PC-3 (cell line): ENCODE data around the gene ZEB1. TPM values are rescaled to one million over a fixed set of nuclear protein-coding genes. Genes with fewer than 3 reads are reported as not detected.

Experiments
- ATAC-seq: fragments of 200-7000 bp; cut with Tn5 transposase; 2 replicates; pipeline ENCODE4 v1.9.1; 2020; ENCODE audit warnings: mild to moderate bottlenecking, moderate library complexity
- BruUV-seq: library from RNA; stranded (reverse); fragments of 400-500 nt; replicated peaks from 2 replicates; lab custom pipeline; 2021; lab: Mats Ljungman, UMichigan
- CTCF ChIA-PET: fragments of 300-600 bp; sonication (Branson Sonifier 250); formaldehyde crosslinking; loops from one replicate; lab custom pipeline; 2022; ENCODE audit warnings: antibody characterized with exemption; lab: Charles Lee
- POLR2A ChIA-PET: fragments of 300-600 bp; sonication (Branson Sonifier 250); formaldehyde crosslinking; loops from one replicate; lab custom pipeline; 2022; ENCODE audit warnings: antibody characterized with exemption; ENCODE audit not compliant: unreplicated experiment; lab: Charles Lee
- DNase-seq: peaks from one replicate; pipeline ENCODE4 v3.0.0-alpha.2; 2015
- H2AFZ ChIP-seq: fragments of 300-600 bp; sonication (generic); 2 replicates; pipeline ENCODE4 v1.6.0; 2016; ENCODE audit warnings: antibody characterized with exemption, low read length
- H3F3A ChIP-seq: fragments of 300-600 bp; sonication (generic); one replicate; pipeline ENCODE4 v1.6.0; 2017; ENCODE audit warnings: antibody characterized with exemption, low read length, control low read depth, mild to moderate bottlenecking; ENCODE audit not compliant: unreplicated experiment
- H3K27ac ChIP-seq: fragments of 300-600 bp; sonication (generic); 2 replicates; pipeline ENCODE4 v1.5.1; 2016; ENCODE audit warnings: mild to moderate bottlenecking, low read length
- H3K27me3 ChIP-seq: fragments of 300-600 bp; sonication (generic); 2 replicates; pipeline ENCODE4 v1.6.1; 2016; ENCODE audit warnings: low read length, mixed read lengths
- H3K36me3 ChIP-seq: fragments of 300-600 bp; sonication (generic); 2 replicates; pipeline ENCODE4 v1.6.1; 2016; ENCODE audit warnings: low read depth, mixed run types, low read length, mixed read lengths
- H3K4me1 ChIP-seq: fragments of 300-600 bp; sonication (generic); 2 replicates; pipeline ENCODE4 v1.5.1; 2016; ENCODE audit warnings: low read length; ENCODE audit not compliant: insufficient read depth
- H3K4me2 ChIP-seq: fragments of 300-600 bp; sonication (generic); 2 replicates; pipeline ENCODE4 v1.6.0; 2016; ENCODE audit warnings: low read length
- H3K4me3 ChIP-seq: fragments of 300-600 bp; sonication (generic); 2 replicates; pipeline ENCODE4 v1.5.1; 2016; ENCODE audit warnings: mild to moderate bottlenecking, low read length, mixed read lengths
- H3K79me2 ChIP-seq: fragments of 300-600 bp; sonication (generic); 2 replicates; pipeline ENCODE4 v1.6.1; 2017; ENCODE audit warnings: low read length, mixed read lengths
- H3K9ac ChIP-seq: fragments of 300-600 bp; sonication (generic); 2 replicates; pipeline ENCODE4 v1.6.0; 2016; ENCODE audit warnings: mild to moderate bottlenecking, low read length
- H3K9me2 ChIP-seq: fragments of 300-600 bp; sonication (generic); replicated peaks from 2 replicates; pipeline ENCODE4 v1.6.1; 2016; ENCODE audit warnings: mixed run types, low read length, mixed read lengths
- H3K9me3 ChIP-seq: fragments of 300-600 bp; sonication (generic); 2 replicates; pipeline ENCODE4 v1.6.1; 2016; ENCODE audit warnings: low read length, mixed read lengths
- H4K20me1 ChIP-seq: fragments of 300-600 bp; sonication (generic); 2 replicates; pipeline ENCODE4 v1.6.1; 2016; ENCODE audit warnings: low read length, mixed read lengths
- EZH2 ChIP-seq: fragments of 300-600 bp; sonication (generic); IDR thresholded peaks from one replicate; pipeline ENCODE4 v1.6.1; 2017; ENCODE audit warnings: antibody characterized with exemption, mild to moderate bottlenecking, low read length; ENCODE audit not compliant: unreplicated experiment
- EZH2phosphoT487 ChIP-seq: fragments of 300-600 bp; sonication (generic); IDR thresholded peaks from 2 replicates; pipeline ENCODE4 v1.6.1; 2018; ENCODE audit warnings: mild to moderate bottlenecking, antibody characterized with exemption, low read length, borderline replicate concordance
- intact Hi-C: fragments of 100-400 bp; cut with micrococcal nuclease; formaldehyde crosslinking; loops from 2 replicates; pipeline ENCODE4 v1.9.0; 2023
- total RNA-seq: library from RNA; depleted of rRNA; stranded (reverse); fragments of >200 nt; gene quantifications from 2 replicates; pipeline ENCODE4 v1.2.3, GENCODE V29; 2014
- TF ChIP-seq, protein P1 (sequence below): fragments of 300-600 bp; sonication (generic); conservative IDR thresholded peaks from 2 replicates; pipeline ENCODE4 v1.5.1; 2017; ENCODE audit warnings: antibody characterized with exemption, low read depth, mild to moderate bottlenecking, low read length

Gene ZEB1
- total RNA-seq, 1 experiment from 2014 or later, result 3.9 TPM

DNA sequence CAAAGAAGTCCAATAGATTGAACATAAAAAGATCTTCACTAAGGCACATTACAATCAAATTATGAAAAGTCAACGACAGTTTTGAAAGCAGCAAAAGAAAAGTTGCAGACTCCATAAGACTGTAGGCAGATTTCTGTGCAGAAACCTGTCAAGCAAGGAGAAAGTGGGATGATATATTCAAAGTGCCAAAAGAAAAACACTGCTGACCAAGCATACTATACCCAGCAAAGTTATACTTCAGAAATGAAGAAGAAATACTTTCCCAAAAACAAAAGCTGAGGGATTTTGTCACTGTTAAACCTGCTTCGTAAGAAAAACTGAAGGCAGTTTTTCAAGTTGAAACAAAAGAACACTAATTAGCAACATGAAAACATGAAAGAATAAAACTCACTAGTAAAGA, 145.5 kb downstream of the ZEB1 start:
- POLR2A ChIA-PET, result no interaction called here
- Histone ChIP-seq H4K20me1 (no peaks in the 10 kb centered on the region), H3K9me3 (no peaks in the 10 kb centered on the region), H3F3A (no peaks in the 10 kb centered on the region), H3K4me3 (no peak overlapping the region), H3K79me2 (no peaks in the 10 kb centered on the region), H3K4me1 (no peaks in the 10 kb centered on the region), H3K9me2 (no peaks in the 10 kb centered on the region), H3K27me3 (no peaks in the 10 kb centered on the region), H3K4me2 (no peak overlapping the region), H3K36me3 (peaks cover 11% of the 10 kb centered on the region), H3K27ac (no peak overlapping the region), H2AFZ (no peak overlapping the region), H3K9ac (no peak overlapping the region)
- ATAC-seq, result no peak
- no peak for DNase-seq
- TF ChIP-seq EZH2phosphoT487 (no peak), EZH2 (no peak)
- TF ChIP-seq, protein P1, sequence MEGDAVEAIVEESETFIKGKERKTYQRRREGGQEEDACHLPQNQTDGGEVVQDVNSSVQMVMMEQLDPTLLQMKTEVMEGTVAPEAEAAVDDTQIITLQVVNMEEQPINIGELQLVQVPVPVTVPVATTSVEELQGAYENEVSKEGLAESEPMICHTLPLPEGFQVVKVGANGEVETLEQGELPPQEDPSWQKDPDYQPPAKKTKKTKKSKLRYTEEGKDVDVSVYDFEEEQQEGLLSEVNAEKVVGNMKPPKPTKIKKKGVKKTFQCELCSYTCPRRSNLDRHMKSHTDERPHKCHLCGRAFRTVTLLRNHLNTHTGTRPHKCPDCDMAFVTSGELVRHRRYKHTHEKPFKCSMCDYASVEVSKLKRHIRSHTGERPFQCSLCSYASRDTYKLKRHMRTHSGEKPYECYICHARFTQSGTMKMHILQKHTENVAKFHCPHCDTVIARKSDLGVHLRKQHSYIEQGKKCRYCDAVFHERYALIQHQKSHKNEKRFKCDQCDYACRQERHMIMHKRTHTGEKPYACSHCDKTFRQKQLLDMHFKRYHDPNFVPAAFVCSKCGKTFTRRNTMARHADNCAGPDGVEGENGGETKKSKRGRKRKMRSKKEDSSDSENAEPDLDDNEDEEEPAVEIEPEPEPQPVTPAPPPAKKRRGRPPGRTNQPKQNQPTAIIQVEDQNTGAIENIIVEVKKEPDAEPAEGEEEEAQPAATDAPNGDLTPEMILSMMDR, result no peak
- CTCF ChIA-PET, result no interaction called here
- no TSS peak for BruUV-seq
- intact Hi-C loops, result no loop called here

DNA sequence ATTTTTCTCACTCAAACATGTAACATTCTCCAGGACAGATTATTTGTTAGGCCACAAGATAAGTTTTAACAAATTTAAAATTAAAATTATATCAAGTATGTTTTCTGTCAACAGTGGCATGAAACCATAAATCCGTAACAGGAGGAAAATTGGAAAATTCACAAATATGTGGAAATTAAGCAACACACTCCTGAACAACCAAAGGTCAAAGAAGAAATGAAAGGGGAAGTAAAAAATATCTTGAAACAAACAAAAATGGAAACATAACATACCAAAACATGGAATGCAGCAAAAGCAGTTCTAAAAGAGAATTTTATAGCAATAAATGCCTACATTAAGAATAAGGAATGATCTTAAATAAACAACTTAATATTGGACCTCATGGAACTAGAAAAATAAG, 147.3 kb downstream of the ZEB1 start:
- Histone ChIP-seq H3K4me2 (no peak overlapping the region), H3F3A (no peaks in the 10 kb centered on the region), H3K79me2 (no peaks in the 10 kb centered on the region), H3K36me3 (peaks cover 11% of the 10 kb centered on the region), H3K27ac (no peak overlapping the region), H3K9ac (no peak overlapping the region), H3K9me2 (no peaks in the 10 kb centered on the region), H4K20me1 (no peaks in the 10 kb centered on the region), H3K27me3 (no peaks in the 10 kb centered on the region), H3K4me3 (no peak overlapping the region), H3K9me3 (no peaks in the 10 kb centered on the region), H3K4me1 (no peaks in the 10 kb centered on the region), H2AFZ (no peak overlapping the region)
- ChIA-PET POLR2A (no interaction called here), CTCF (no interaction called here)
- no peak for DNase-seq
- no peak for TF ChIP-seq EZH2
- BruUV-seq, result no TSS peak
- no peak for ATAC-seq
- intact Hi-C loops, result no loop called here

DNA sequence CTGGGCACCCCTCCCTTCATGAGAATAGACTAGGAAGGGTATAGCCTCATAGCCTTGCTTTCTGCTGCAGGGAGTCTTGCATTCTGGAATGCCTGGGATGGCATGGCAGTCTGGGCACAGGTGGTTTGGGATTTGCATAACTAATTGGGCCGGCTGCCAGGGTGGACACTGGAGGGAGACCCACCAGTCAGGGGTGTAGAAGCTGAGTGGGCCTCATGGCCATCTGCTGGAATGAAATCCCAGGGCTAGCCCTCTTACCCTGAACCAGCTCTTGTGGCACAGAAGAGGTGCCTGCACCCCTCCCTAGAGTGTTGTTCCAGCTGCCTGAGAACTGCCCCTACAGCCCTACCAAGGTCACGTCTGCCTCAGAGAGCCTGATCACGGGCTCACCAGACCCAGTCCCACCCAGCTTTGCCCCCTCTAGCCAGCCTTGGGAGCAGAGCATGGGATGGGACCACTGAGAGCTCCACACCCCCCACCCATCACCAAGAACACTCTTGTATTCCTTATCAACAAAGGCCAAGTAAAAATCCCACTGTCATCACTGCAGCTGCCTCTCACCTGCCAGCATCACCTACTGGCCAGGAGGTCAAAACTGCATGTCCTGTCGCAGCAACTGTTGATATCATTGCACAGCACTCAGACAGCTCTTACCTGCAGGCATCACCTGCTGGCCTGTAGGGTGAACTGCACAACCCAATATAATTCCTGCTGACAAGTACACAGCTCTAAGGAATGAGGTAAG, 148.9 kb downstream of the ZEB1 start:
- H3K4me1 ChIP-seq, result no peaks in the 10 kb centered on the region
- peaks cover 11% of the 10 kb centered on the region for H3K36me3 ChIP-seq
- TF ChIP-seq EZH2, result no peak
- TF ChIP-seq, protein P1, result peak; percentile 81
- DNase-seq (peak; percentile 65), ATAC-seq (peak; percentile 54)
- H3K4me2 ChIP-seq, result no peak overlapping the region
- H3K27me3 ChIP-seq, result no peaks in the 10 kb centered on the region
- no TSS peak for BruUV-seq
- CTCF ChIA-PET, result interaction anchor here (1.2 kb wide), 1 partner anchor 716 kb away, joined by 3 read pairs; no protein-coding TSS in a partner anchor
- no peak overlapping the region for H3K27ac ChIP-seq
- no peaks in the 10 kb centered on the region for H3F3A ChIP-seq
- H3K9ac ChIP-seq, result no peak overlapping the region
- no peak overlapping the region for H2AFZ ChIP-seq
- POLR2A ChIA-PET, result no interaction called here
- no peaks in the 10 kb centered on the region for H3K9me2 ChIP-seq
- no peaks in the 10 kb centered on the region for H3K9me3 ChIP-seq
- H3K4me3 ChIP-seq, result no peak overlapping the region
- no peaks in the 10 kb centered on the region for H3K79me2 ChIP-seq
- intact Hi-C loops, result no loop called here
- H4K20me1 ChIP-seq, result no peaks in the 10 kb centered on the region
